GM23338 (cell line): ENCODE data around the gene DXO.

Experiments
- EZH2 ChIP-seq: fragments of 200-600 bp; sonication (generic); IDR thresholded peaks from one replicate; pipeline ENCODE4 v1.8.0; 2017; ENCODE audit warnings: antibody characterized with exemption, mild to moderate bottlenecking, low read depth; ENCODE audit not compliant: unreplicated experiment
- POLR2AphosphoS5 ChIP-seq: IDR thresholded peaks from 2 replicates; pipeline ENCODE4 v1.6.1; 2016; ENCODE audit warnings: antibody characterized with exemption, low read depth
- ZNF331 ChIP-seq: fragments of 250-450 bp; sonication (Bioruptor Pico); IDR thresholded peaks from 2 replicates; pipeline ENCODE4 v1.5.0; 2020; ENCODE audit warnings: low read depth, mild to moderate bottlenecking, moderate library complexity
- TF ChIP-seq, protein P1 (sequence below), 2 experiments: fragments of 200-600 bp in 1 of 2; sonication (generic) in 1 of 2; conservative IDR thresholded peaks; 2 replicates each; pipeline versions ENCODE4 v1.5.1 to v1.6.1; 2016 to 2017; ENCODE audit warnings: antibody characterized with exemption in 2 of 2, low read depth in 2 of 2, mild to moderate bottlenecking in 2 of 2, moderate library complexity in 1 of 2

DNA sequence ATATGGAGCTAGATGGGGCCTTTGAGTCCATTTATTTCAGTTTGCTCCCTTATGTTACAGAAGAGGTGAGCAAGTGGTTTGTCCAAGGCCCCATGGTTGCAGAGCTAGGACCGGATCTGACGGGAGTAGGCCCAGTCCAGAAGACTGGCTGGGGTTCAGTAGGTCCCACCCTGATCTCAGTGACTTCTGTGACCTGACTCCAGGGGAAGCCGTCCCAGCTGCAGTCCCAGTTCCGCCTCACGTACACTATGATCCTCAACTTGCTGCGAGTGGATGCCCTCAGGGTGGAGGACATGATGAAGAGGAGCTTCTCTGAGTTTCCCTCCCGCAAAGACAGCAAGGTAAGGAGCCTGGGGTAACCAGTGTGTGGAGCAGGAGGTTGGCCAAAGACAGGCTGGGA, 5.4 kb downstream of the DXO start:
- TF ChIP-seq, protein P1, sequence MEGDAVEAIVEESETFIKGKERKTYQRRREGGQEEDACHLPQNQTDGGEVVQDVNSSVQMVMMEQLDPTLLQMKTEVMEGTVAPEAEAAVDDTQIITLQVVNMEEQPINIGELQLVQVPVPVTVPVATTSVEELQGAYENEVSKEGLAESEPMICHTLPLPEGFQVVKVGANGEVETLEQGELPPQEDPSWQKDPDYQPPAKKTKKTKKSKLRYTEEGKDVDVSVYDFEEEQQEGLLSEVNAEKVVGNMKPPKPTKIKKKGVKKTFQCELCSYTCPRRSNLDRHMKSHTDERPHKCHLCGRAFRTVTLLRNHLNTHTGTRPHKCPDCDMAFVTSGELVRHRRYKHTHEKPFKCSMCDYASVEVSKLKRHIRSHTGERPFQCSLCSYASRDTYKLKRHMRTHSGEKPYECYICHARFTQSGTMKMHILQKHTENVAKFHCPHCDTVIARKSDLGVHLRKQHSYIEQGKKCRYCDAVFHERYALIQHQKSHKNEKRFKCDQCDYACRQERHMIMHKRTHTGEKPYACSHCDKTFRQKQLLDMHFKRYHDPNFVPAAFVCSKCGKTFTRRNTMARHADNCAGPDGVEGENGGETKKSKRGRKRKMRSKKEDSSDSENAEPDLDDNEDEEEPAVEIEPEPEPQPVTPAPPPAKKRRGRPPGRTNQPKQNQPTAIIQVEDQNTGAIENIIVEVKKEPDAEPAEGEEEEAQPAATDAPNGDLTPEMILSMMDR (conservative IDR thresholded peaks at IDR 0.05; ENCODE audit: low read depth in 2 of 2), result no peak
- TF ChIP-seq POLR2AphosphoS5 (no peak), ZNF331 (no peak), EZH2 (no peak)
